Omental fat pad (tissue), 4 donors: ENCODE measurements around the gene S100A12. TPM values are rescaled to one million over a fixed set of nuclear protein-coding genes. Genes with fewer than 3 reads are reported as not detected.

Experiments
- ATAC-seq: fragments of 150-250 bp; one replicate; pipeline ENCODE4 v1.9.1; 2016; ENCODE audit warnings: mild to moderate bottlenecking, moderate library complexity; ENCODE audit not compliant: low FRiP score
- DNase-seq: peaks from one replicate; pipeline ENCODE4 v3.0.0-alpha.2; 2019; ENCODE audit warnings: low spot score
- total RNA-seq, 4 donors: library from RNA; depleted of rRNA; stranded (reverse); fragments of >200 nt; gene quantifications; one replicate each; pipeline ENCODE4 v1.1.0, GENCODE V29; 2016
- TF ChIP-seq, protein P1 (sequence below), 3 donors: fragments of 450-650 bp; IDR thresholded peaks; one replicate each; pipeline ENCODE4 v1.5.1; 2016 to 2017; ENCODE audit warnings: antibody characterized with exemption in 3 of 3, mild to moderate bottlenecking in 3 of 3, moderate library complexity in 2 of 3

S100A12 gene
- total RNA-seq, 4 donors from 2014 or later, result 4.2 to 59.0 (median 9.6) TPM

DNA sequence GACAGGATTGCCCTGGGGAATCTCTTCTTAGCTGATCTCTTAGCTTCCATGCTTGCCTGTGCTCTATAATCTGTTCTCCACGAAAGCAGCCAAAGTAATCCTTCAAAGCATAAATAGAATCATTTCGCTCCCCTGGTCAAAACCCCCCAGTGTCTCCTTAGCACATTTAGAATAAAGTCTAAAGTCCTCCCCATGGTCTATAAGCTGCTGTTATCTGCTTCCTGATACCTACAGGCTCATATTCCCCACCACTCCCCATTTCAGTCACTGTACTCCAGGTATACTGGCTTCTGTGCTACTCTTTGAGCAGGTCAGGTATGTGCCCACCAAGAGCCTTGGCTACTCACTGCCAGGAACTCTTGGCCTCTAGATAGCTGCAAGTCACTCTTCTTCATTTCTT lies 2.9 kb downstream of the S100A12 start:
- DNase-seq (no peak), ATAC-seq (no peak)
- TF ChIP-seq, protein P1, sequence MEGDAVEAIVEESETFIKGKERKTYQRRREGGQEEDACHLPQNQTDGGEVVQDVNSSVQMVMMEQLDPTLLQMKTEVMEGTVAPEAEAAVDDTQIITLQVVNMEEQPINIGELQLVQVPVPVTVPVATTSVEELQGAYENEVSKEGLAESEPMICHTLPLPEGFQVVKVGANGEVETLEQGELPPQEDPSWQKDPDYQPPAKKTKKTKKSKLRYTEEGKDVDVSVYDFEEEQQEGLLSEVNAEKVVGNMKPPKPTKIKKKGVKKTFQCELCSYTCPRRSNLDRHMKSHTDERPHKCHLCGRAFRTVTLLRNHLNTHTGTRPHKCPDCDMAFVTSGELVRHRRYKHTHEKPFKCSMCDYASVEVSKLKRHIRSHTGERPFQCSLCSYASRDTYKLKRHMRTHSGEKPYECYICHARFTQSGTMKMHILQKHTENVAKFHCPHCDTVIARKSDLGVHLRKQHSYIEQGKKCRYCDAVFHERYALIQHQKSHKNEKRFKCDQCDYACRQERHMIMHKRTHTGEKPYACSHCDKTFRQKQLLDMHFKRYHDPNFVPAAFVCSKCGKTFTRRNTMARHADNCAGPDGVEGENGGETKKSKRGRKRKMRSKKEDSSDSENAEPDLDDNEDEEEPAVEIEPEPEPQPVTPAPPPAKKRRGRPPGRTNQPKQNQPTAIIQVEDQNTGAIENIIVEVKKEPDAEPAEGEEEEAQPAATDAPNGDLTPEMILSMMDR (IDR thresholded peaks at IDR 0.05), result no peak

- ATAC-seq, result no peak
These were observed 4.2 kb downstream of the S100A12 start for GRCh38 chr1:153371231-153371630.

GRCh38 chr1:153370146-153370545 lies 5.3 kb downstream of the S100A12 start:
- TF ChIP-seq, protein P1 (IDR thresholded peaks at IDR 0.05), result no peak
- DNase-seq (no peak), ATAC-seq (no peak)

More at GRCh38 chr1:153371231-153371630, 4.2 kb downstream of the S100A12 start:
- DNase-seq, result no peak
- TF ChIP-seq, protein P1 (IDR thresholded peaks at IDR 0.05), result no peak

- no peak for ATAC-seq
- TF ChIP-seq, protein P1 (IDR thresholded peaks at IDR 0.05), result no peak
- no peak for DNase-seq
These were observed 6.9 kb downstream of the S100A12 start for GRCh38 chr1:153368495-153368894.

DNA sequence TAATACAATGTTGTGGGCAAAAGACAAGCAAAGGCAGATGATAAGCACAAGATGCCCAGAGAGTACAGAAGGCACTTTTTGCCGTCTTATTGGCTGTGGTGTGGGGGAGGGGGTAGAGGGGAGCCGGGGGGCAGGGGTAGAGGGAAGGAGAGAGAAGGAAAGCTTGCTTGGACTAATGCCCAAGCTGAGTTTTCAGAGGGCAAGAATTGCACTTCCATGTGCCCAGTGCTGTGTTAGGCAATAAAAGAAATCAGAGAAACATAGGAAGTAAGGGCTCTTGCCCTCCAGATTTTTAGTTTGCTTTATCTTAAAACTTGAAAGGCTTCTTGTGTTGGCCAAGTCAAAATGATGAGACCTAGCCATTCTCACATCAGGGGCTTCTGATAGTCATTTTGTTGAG lies 8.3 kb downstream of the S100A12 start:
- TF ChIP-seq, protein P1 (IDR thresholded peaks at IDR 0.05), result no peak
- no peak for DNase-seq
- ATAC-seq, result no peak

DNA sequence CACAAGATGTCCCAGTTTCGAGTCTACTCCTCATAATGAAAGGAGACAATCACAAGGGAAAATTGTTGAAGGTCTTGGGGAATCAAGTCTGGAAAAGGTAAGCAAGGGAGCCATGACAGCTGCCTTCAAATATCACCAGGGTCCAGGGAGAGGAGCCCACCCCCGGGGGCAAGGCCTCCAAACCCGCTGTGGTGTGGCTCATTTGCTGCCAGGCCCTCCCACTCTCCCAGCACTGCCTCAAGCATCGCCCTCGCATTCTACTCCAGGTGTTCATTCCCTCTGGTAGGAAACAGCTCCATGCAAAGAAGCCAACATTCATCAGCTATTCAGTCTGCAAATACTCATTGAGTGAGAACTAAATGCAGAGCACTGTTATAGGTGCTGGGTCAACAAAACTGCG lies 9.2 kb downstream of the S100A12 start:
- no peak for ATAC-seq
- no peak for DNase-seq
- TF ChIP-seq, protein P1 (IDR thresholded peaks at IDR 0.05), result no peak

DNA sequence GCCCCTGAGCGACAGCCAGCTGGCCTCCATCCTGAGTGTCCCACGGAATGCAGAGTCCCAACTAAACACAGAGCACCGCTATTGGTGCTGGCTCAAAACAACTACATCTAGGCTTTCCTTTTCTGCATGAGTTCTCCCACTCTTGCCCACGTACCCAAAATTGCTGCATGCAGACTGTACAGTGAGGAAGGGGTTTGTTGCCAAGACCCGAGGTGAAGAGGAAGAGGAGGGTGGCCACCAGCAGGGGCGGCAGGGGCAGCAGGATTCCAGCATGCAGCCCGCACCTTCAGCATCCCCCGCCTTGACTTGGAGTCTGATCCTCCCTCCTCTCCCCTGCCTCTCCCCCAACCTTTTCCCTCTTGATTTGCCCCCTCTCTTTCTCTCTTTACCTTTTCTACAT lies 9.7 kb downstream of the S100A12 start:
- TF ChIP-seq, protein P1 (IDR thresholded peaks at IDR 0.05), result no peak
- DNase-seq (no peak), ATAC-seq (no peak)
